Stomach (tissue), 4 donors: ENCODE data around the gene PCBD1.

Source experiments
- EP300 ChIP-seq: sonication (generic); formaldehyde crosslinking; IDR thresholded peaks from one replicate; pipeline ENCODE4 v1.6.1; 2017; ENCODE audit warnings: antibody characterized with exemption
- POLR2A ChIP-seq, 4 donors: fragments of 450-650 bp; IDR thresholded peaks; one replicate each; pipeline ENCODE4 v1.6.1; 2016; ENCODE audit warnings: antibody characterized with exemption in 4 of 4, control low read depth in 2 of 4, mild to moderate bottlenecking in 1 of 4, moderate library complexity in 1 of 4
- POLR2AphosphoS5 ChIP-seq, 3 donors: sonication (generic); formaldehyde crosslinking; IDR thresholded peaks; one replicate each; pipeline ENCODE4 v1.6.1; 2016; ENCODE audit warnings: antibody characterized with exemption in 3 of 3
- TF ChIP-seq, protein P1 (sequence below), 7 experiments: fragments of 450-650 bp in 4 of 7; fragments of 200-600 bp in 3 of 7; sonication (generic) in 3 of 7; IDR thresholded peaks; one replicate each; pipeline ENCODE4 v1.5.1; 2016 to 2019; ENCODE audit warnings: antibody characterized with exemption in 7 of 7, control low read depth in 2 of 7, mild to moderate bottlenecking in 1 of 7

GRCh38 chr10:70935125-70935625 is 46.8 kb upstream of the PCBD1 start:
- TF ChIP-seq POLR2AphosphoS5 (IDR thresholded peaks at IDR 0.05): no peak
- TF ChIP-seq, protein P1, sequence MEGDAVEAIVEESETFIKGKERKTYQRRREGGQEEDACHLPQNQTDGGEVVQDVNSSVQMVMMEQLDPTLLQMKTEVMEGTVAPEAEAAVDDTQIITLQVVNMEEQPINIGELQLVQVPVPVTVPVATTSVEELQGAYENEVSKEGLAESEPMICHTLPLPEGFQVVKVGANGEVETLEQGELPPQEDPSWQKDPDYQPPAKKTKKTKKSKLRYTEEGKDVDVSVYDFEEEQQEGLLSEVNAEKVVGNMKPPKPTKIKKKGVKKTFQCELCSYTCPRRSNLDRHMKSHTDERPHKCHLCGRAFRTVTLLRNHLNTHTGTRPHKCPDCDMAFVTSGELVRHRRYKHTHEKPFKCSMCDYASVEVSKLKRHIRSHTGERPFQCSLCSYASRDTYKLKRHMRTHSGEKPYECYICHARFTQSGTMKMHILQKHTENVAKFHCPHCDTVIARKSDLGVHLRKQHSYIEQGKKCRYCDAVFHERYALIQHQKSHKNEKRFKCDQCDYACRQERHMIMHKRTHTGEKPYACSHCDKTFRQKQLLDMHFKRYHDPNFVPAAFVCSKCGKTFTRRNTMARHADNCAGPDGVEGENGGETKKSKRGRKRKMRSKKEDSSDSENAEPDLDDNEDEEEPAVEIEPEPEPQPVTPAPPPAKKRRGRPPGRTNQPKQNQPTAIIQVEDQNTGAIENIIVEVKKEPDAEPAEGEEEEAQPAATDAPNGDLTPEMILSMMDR (IDR thresholded peaks at IDR 0.05): no peak
- no peak for TF ChIP-seq EP300
- no peak for TF ChIP-seq POLR2A (IDR thresholded peaks at IDR 0.05)
